Transverse colon (tissue), 4 donors: ENCODE data around the gene C19orf53.

Experiments
- EP300 ChIP-seq: sonication (generic); formaldehyde crosslinking; IDR thresholded peaks from one replicate; pipeline ENCODE4 v1.6.1; 2017; ENCODE audit warnings: antibody characterized with exemption, low read depth
- POLR2A ChIP-seq: fragments of 450-650 bp; IDR thresholded peaks from one replicate; pipeline ENCODE4 v1.6.1; 2016; ENCODE audit warnings: antibody characterized with exemption, mild to moderate bottlenecking, moderate library complexity
- POLR2AphosphoS5 ChIP-seq, 3 donors: sonication (generic); formaldehyde crosslinking; IDR thresholded peaks; one replicate each; pipeline ENCODE4 v1.6.1; 2016; ENCODE audit warnings: antibody characterized with exemption in 3 of 3
- TF ChIP-seq, protein P1 (sequence below), 5 experiments: fragments of 200-600 bp in 3 of 5; fragments of 450-650 bp in 2 of 5; sonication (generic) in 3 of 5; IDR thresholded peaks; 1 replicate in 2 of 5; 2 replicates in 3 of 5; pipeline ENCODE4 v1.5.1; 2016 to 2017; ENCODE audit warnings: antibody characterized with exemption in 5 of 5, inconsistent platforms in 3 of 5, mild to moderate bottlenecking in 2 of 5, moderate library complexity in 1 of 5

DNA sequence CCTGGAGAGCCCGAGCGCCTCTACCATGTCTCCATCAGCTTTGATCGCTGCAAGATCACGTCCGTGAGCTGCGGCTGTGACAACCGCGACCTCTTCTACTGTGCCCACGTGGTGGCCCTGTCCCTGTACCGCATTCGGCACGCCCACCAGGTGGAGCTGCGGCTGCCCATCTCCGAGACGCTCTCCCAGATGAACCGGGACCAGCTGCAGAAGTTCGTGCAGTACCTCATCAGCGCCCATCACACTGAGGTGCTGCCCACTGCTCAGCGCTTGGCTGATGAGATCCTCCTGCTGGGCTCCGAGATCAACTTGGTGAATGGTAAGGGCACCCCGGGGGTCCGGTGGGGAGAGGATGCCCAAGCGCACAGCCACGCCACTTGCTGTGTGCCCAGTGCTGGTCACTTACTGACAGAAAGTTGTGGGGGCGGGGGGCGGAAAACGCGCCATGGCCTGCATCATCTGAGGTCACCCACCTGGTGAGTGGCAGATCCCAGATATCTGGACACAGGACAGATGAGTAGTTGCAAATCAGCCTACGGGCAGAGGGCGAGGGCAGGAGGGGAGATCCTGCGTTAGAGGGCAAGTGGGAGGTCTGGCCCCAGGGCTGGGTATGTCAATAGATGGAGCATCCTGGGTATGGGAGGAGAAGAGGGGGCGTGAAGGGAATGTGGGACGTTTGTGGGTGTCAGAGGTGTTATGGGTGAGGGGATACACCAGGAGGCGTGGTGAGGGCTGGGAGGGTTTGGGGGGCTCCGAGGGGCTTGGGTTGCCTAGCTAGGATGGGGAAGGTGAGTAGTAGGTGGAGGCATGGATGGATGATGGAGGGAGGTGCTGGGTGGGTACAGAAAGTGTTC, 30.8 kb downstream of the C19orf53 start:
- TF ChIP-seq, protein P1, sequence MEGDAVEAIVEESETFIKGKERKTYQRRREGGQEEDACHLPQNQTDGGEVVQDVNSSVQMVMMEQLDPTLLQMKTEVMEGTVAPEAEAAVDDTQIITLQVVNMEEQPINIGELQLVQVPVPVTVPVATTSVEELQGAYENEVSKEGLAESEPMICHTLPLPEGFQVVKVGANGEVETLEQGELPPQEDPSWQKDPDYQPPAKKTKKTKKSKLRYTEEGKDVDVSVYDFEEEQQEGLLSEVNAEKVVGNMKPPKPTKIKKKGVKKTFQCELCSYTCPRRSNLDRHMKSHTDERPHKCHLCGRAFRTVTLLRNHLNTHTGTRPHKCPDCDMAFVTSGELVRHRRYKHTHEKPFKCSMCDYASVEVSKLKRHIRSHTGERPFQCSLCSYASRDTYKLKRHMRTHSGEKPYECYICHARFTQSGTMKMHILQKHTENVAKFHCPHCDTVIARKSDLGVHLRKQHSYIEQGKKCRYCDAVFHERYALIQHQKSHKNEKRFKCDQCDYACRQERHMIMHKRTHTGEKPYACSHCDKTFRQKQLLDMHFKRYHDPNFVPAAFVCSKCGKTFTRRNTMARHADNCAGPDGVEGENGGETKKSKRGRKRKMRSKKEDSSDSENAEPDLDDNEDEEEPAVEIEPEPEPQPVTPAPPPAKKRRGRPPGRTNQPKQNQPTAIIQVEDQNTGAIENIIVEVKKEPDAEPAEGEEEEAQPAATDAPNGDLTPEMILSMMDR (IDR thresholded peaks at IDR 0.05): peak; percentile 22 to 49 (median 38)
- no peak for TF ChIP-seq POLR2A
- no peak for TF ChIP-seq EP300
- no peak for TF ChIP-seq POLR2AphosphoS5 (IDR thresholded peaks at IDR 0.05)
